Endothelial cell (in vitro differentiated cells): ENCODE measurements around the gene SSNA1. TPM values are rescaled to one million over a fixed set of nuclear protein-coding genes. Genes with fewer than 3 reads are reported as not detected.

ENCODE experiments used
- DNase-seq: peaks from one replicate; pipeline ENCODE4 v3.0.0; 2021; ENCODE audit warnings: low spot score
- H3K27ac Mint-ChIP-seq: one replicate; pipeline ENCODE4 v1.8.0; 2021; ENCODE audit warnings: mixed read lengths, inconsistent platforms; ENCODE audit not compliant: unreplicated experiment
- H3K27me3 Mint-ChIP-seq: one replicate; pipeline ENCODE4 v1.8.0; 2021; ENCODE audit warnings: mild to moderate bottlenecking, moderate library complexity, mixed read lengths, inconsistent platforms; ENCODE audit not compliant: unreplicated experiment
- H3K36me3 Mint-ChIP-seq: one replicate; pipeline ENCODE4 v1.8.0; 2021; ENCODE audit warnings: mild to moderate bottlenecking, low read depth, mixed read lengths, inconsistent platforms; ENCODE audit not compliant: unreplicated experiment
- H3K4me1 Mint-ChIP-seq: one replicate; pipeline ENCODE4 v1.8.0; 2021; ENCODE audit warnings: mild to moderate bottlenecking, mixed read lengths, inconsistent platforms; ENCODE audit not compliant: unreplicated experiment
- H3K4me3 Mint-ChIP-seq: one replicate; pipeline ENCODE4 v1.8.0; 2021; ENCODE audit warnings: mild to moderate bottlenecking, mixed read lengths, inconsistent platforms; ENCODE audit not compliant: unreplicated experiment
- H3K9me3 Mint-ChIP-seq: one replicate; pipeline ENCODE4 v1.8.0; 2021; ENCODE audit warnings: mixed read lengths, inconsistent platforms; ENCODE audit not compliant: unreplicated experiment
- CTCF ChIP-seq: fragments of 200-600 bp; sonication (generic); IDR thresholded peaks from one replicate; pipeline ENCODE4 v1.5.0; 2021; ENCODE audit warnings: antibody characterized with exemption; ENCODE audit not compliant: unreplicated experiment
- total RNA-seq: library from RNA; stranded (reverse); fragmentation: NEBNext Ultra II Directional; extraction: Animal tissue kit (Norgen Biotek cat#: 25700); gene quantifications from one replicate; pipeline ENCODE4 v1.2.1, GENCODE V29; 2021; ENCODE audit not compliant: unreplicated experiment

SSNA1 gene
- total RNA-seq, 1 donor from 2014 or later = 53.8 TPM

GRCh38 chr9:137160054-137160425 is 28.4 kb upstream of the SSNA1 start:
- Mint-ChIP-seq H3K36me3 (no peaks in the 10 kb centered on the region), H3K9me3 (no peaks in the 10 kb centered on the region), H3K27me3 (peaks cover 23% of the 10 kb centered on the region), H3K27ac (no peak overlapping the region), H3K4me1 (peaks cover 2% of the 10 kb centered on the region), H3K4me3 (no peak overlapping the region)
- no peak for TF ChIP-seq CTCF
- no peak for DNase-seq

- H3K27me3 Mint-ChIP-seq = peaks cover 23% of the 10 kb centered on the region
- no peaks in the 10 kb centered on the region for H3K9me3 Mint-ChIP-seq
- no peak for DNase-seq
- TF ChIP-seq CTCF = no peak
- H3K27ac Mint-ChIP-seq = no peak overlapping the region
- no peak overlapping the region for H3K4me3 Mint-ChIP-seq
- H3K36me3 Mint-ChIP-seq = no peaks in the 10 kb centered on the region
- peaks cover 2% of the 10 kb centered on the region for H3K4me1 Mint-ChIP-seq
Observed at GRCh38 chr9:137160716-137161557, 27.5 kb upstream of the SSNA1 start.

- no peak for DNase-seq
- no peak for TF ChIP-seq CTCF
- H3K4me3 Mint-ChIP-seq = no peak overlapping the region
Observed at GRCh38 chr9:137161558-137162486, 26.7 kb upstream of the SSNA1 start.

DNA sequence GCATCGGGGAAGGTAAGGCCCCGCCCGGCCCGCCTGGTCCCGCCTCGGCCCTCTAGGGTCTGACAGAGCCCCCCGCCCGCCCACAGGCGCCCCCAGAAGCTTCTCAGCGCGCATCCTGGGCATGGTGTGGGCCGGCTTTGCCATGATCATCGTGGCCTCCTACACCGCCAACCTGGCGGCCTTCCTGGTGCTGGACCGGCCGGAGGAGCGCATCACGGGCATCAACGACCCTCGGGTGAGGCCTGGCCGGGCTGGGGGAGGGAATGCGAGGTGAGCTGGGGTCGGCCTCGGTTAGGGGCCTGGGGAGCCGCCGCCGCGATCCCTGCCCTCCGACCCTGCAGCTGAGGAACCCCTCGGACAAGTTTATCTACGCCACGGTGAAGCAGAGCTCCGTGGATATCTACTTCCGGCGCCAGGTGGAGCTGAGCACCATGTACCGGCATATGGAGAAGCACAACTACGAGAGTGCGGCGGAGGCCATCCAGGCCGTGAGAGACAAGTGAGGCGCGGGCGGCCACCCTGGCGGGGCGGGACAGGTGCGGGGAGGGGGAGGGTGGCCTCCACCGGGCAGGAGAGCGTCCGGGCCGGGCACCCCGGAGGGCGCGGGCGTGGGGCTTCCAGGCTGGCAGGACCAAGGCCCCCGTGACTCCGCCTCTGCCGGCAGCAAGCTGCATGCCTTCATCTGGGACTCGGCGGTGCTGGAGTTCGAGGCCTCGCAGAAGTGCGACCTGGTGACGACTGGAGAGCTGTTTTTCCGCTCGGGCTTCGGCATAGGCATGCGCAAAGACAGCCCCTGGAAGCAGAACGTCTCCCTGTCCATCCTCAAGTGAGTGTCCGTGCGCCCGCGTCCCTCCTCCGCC is 25.7 kb upstream of the SSNA1 start:
- H3K4me3 Mint-ChIP-seq = no peak overlapping the region
- H3K36me3 Mint-ChIP-seq = no peaks in the 10 kb centered on the region
- H3K27me3 Mint-ChIP-seq = peaks cover 25% of the 10 kb centered on the region
- H3K4me1 Mint-ChIP-seq = peaks cover 2% of the 10 kb centered on the region
- no peak overlapping the region for H3K27ac Mint-ChIP-seq
- no peaks in the 10 kb centered on the region for H3K9me3 Mint-ChIP-seq
- DNase-seq = no peak
- no peak for TF ChIP-seq CTCF

More at GRCh38 chr9:137161558-137162486, 26.7 kb upstream of the SSNA1 start:
- Mint-ChIP-seq H3K27ac (no peak overlapping the region), H3K36me3 (no peaks in the 10 kb centered on the region), H3K27me3 (peaks cover 25% of the 10 kb centered on the region), H3K9me3 (no peaks in the 10 kb centered on the region), H3K4me1 (peaks cover 2% of the 10 kb centered on the region)
